GM18508 (cell line): ENCODE measurements around the gene WDR91.

ENCODE experiments used
- ATAC-seq: cut with Tn5 transposase; IDR thresholded peaks from one replicate; pipeline ENCODE4 v1.9.1; 2021; ENCODE audit warnings: moderate number of reproducible peaks; ENCODE audit not compliant: insufficient read depth, unreplicated experiment

WDR91 gene

DNA sequence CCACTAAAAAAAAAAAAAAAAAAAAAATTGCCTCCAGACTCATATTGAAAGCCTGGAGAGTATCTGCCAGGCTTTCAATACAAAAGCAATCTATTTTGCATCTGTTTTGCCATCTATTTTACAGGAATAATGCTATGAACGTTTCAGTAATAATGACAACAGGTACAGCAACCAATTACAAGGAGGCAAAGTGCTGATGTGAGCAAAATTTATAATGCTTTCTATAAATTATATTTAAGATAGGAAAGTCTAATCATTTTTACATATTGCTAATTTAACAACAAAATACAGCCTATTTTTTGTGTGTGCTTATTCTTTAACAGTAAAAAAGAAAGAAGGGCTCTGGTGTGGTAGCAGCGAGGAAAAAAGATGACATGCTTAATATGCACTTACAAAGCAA, 10.0 kb downstream of the WDR91 start:
- no peak for ATAC-seq

DNA sequence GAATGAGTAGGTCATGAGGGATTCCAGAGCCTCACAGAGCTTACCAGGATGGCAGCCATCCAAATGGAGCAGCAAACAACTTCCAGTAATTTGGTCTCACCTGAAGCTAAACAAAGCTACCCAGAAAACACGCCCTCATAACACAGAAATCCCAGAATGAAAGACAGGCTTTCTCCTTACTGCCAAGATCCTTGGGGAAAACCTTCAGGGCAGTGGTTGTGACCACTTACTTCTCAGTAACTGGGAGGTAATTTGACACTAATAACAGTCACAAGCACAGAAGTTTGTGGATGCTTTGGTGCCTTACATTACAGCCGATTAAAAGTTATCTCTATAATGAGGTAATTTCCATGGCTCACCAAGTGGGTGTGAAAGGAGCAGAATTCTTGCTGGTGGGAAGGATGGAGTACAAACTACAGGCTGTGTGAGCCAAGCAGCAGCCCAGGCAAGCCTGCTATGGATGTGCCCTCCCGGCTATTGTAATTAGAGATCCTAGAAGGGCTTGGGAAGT, 10.4 kb downstream of the WDR91 start:
- ATAC-seq = no peak

DNA sequence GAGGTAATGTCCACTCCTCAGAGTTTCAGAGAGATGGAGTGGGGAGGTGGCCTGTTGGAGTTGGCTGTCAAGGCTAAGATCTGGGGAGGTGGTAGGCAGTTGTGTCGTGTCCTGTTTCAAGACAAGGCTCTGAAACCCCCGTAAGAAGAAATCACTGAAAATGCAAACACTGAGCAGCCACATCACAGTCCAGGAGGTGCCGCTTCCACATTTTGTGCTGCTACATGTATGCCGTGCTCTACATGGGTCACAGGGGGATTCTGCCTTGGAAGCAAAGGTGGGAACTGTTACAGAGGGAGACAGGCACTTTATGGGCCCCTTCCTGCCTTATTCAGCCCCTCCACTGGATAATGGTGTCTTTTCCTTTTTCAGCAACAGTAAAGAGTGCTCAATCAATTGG, 11.9 kb downstream of the WDR91 start:
- ATAC-seq = no peak

DNA sequence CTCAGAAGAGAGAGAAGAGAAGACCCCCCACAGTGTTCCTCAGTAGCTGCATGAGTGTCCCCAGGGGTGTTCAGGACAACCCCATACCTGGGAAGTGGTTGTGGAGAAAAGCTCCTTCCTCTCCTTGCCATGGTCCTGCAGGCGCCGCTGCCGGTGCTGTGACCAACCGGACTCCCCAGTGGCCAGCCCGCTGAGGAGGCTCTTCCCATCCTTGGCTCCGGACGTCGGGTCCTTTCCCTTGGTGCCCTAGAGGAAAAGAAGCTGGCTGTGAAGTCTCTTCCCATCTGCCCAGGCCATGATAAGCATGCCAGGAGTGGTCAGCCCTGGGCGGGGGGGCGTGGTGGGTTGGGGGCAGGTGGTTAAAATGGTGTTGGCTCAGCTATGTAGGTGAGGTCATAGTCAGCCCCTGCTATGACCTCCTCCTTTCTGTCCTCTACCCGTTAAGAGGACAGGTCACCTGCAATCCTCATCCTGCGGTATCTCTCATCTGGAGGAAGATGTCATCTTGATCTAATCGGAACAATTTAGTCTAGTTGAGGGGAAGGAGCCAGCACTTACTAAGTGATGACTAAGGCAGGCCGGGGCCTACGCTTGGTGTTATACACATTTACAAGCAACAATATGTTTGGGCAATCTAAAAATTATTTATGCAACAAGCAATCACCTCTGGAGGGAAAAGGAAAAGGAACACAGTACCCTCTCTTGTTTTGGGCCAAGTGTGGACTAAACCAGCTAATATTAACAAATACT, 13.2 kb downstream of the WDR91 start:
- ATAC-seq = no peak

DNA sequence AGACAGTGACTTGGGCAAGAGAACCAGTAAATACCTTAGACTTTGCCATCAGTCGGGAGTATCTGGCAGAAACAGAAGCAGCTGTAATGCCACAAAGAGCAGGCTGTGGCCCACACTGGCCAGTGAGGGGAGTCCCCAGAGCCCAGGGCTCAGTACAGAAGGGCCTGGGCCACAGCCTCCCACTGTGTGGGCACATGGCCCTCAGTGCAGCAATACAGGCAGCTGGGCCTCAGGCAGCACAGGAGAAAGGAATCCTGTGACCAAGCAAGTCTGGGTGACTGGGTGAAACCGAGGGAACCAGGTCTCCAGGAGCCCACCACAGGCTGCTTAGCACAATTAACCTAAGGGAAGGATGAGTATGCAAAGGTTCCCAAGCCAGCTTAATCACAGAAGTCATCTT, 14.0 kb downstream of the WDR91 start:
- ATAC-seq = no peak

DNA sequence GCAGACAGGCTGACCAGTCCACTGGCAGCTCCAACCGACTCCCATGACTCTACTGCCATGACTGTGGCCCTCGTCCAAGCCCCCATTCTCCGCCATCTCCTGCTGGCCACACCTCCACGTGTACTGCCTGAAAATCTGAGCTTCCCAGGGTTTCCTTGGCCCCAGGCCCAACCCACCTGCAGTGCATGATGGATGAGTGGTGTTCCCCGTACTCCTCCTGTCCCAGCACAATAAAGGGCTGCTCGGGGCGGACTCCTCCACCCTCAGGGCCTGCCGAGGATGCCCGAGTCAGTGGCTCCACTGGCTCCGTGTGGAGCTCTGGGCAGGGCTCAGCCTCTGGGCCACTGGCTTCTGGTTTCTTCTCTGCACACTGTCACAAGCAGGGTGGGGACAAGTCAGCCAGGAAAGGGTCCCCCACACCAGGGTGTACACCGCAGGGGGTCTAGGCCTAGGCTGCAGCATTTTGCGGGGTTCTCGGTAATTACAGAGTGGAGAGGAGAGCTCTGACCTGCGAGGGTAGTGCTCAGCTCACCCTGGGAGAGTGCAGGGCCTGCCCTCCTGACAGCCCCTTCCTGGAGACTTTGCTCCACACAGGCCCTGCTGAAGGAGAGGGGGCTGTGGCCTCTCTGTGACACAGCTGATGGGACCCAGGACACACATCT, 15.2 kb downstream of the WDR91 start:
- no peak for ATAC-seq

DNA sequence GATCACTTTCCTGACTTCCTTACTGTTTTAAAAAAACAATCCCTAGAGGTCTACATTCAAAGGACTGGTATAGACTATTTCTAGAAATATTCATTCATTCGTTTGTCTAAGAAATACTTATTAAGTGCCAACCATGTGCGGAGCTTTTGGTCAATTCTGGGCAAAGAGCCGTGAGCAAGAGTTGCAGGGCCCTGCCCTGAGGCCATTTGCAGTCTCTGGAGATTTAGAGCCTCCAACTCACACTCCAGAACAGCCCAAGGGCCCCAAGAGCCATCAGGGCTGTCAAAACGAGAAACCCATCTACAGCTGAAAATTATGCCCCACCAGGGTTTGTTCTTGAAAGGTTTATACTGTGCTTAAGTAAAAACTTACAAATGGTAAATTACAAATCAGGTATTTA, 16.2 kb downstream of the WDR91 start:
- no peak for ATAC-seq

DNA sequence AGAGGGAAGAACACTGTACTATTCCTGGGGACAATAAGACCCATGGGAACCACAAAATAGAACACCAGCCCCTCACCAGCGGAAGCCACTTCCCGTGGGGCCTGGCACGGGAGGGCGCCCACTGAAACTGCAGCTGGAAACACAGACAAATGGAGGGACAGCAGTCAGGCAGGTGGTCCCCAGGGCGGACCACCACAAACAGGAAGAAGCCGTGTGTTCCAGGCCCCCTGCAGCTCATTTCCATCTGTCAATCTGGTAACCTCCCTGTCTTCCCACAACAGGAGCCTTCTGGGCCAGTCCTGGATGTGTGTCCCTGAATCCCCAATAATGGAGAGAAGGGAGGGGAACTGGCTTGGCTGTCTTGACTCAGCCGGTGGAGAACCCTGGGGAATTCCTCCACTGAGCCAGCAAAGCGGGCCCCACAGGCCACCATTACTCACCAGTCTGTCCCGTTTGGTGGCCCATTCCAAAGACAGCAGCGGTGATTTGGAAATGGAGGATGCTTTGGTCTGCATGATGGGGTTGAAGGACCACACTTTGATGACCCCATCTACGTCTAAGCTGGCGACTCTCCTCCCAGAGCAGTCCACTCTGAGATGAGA, 16.7 kb downstream of the WDR91 start:
- ATAC-seq = no peak

DNA sequence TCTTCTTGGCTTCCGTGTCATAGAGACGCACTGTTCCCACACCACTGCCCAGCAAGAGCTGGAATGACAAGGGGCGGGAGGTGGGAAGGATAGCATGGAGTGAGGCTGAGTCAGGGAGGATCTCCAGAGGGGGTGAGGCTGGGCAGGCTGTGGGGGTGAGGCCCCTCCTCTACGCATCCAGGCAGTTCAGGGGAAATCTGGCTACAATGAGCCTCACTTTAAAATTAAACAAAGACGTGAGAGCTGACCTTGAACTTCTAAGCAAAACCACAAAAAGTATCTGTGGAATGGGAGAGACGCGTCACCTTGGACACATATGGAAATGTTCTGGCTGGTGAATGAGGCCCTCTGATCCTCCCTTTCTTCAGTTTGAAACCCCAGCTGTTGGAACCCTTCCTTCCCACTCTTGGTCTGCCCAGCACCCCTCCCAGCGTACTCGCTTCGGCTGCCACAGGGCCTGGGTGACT, 17.7 kb downstream of the WDR91 start:
- ATAC-seq = no peak

DNA sequence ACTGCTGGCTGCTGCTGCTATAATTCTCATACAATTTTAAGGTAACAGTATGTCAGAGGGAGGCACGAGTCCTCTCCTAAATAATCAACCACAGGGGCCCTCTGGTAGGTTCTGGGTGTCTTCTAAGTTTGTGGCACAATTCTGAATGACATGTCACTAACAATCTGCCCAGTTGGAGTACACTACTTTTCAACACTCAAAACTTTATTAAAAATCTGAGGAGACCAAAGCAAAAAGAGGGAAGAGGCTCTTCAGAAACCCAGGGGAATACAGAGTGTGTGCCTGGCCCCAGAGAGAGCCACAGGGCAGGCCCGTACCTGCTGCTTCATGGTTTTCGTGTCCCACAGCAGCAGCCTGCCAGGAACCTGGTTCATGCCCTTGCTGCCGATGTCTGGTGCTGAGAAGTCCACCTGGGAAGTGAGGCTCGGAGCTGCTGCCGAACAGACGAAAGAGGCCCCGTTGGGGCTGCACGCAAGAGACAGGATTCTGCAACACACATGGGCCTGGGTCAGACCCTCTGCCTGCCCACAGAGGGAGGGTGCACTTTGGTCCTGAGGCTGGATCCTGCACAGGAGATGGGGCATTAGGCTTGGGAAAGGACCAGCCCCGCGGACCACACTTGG, 18.3 kb downstream of the WDR91 start:
- ATAC-seq = no peak

DNA sequence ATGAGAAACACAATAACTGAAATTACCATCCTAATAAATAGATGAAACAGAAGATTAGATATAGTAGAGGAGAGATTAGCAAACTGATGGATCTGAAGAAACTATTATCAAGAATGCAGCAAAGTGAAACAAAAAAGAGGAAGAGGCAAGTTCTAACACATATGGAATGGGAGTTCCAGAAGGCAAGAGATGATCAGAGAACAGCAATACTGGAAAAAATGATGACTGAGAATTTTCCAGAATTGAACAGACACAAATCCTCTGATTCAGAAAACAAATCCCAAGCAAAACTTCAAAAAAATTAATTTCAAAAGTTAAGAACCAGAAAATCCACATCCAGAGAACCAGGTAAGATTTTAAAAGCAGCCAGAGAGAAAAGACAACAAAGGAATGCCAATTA, 20.6 kb downstream of the WDR91 start:
- ATAC-seq = no peak

DNA sequence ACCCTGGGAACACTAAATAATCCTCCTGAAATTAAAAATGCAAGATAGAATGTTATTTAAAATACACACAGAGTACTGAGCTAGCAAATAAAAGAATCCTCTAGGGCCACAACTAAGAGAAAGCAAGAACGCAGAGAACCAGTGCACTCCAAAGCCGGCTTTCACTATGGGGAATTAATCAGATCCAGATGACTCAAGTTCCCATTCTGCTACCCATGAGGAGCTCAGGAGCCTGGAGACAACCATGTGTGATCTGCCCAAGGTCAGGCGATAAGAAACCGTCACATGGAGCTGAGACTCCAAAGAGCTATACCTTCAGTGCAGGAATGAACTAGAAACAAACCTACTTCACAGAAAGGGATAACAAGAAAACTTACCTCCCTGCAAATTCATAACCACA, 21.4 kb downstream of the WDR91 start:
- no peak for ATAC-seq

DNA sequence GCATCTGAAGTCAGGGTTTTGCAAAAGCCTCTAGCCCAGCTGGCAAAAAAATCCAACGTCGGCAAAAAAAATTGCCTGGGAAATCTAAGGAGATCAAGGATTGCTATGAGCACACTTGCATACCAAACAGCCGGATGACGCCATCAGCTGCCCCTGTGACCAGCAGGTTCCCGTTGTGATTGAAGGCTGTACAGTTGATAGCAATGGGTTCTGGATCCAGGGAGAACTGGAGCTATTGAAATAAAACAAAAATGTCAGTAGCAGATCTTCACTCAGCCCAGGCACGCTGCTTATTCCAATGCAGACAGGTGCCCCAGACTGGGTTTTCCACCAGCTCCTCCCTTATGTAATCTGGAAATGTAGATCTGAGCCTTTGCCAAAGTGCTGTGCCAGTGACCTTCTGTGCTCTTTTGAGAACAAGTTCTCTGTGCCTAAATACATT, 22.1 kb downstream of the WDR91 start:
- no peak for ATAC-seq

DNA sequence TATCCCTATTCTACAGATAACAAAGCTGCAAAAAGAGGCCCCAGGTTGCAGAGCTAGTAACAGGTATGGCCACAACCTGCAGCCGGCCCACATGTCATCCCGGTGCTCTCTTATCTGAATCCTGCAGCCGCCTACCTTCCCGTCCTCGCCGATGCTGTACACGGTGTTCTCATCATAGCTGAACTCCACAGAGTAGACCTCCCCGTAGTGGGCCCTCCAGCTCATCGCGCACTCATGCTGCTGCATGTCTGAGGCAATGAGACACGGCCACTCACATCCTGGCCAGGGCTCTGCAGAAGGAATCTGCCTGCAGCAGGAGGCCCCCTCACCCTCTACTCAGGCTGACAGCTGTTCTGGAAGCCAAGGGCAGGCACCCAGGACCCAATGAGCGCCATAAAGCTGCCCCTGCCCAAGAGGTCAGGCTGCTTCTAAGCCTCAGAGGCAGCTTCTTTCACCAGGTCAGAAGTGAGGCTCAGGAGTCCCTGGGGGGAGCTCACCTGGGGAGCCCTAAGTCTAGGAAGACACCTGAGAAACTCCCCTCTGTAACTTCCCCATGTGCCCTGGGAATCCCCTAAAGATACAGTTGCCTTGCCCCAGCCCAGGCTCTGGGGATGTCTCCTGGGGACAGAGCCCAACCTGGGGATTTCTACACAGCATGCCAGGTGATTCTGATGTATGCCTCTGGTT, 22.9 kb downstream of the WDR91 start:
- ATAC-seq = no peak

DNA sequence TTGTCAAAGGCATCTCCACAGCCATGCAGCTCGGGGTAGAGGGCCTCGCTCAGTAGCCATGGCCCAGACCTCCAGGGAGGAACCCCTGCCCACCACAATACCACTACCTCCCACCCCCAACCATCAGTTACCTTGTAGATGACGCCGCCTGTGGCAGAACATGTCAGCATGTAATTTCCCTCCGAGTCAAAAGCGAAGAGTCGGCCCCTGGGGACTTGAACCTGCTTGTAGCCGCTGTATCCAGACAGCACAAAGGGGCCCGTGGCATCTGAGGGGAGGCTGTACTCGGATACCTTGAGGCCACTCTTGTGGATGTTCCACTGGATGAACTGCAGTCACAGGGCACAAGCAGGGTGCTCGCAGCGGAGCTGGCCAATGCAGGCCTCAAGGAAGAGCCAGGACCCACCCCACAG, 24.5 kb downstream of the WDR91 start:
- ATAC-seq = peak; percentile 39

DNA sequence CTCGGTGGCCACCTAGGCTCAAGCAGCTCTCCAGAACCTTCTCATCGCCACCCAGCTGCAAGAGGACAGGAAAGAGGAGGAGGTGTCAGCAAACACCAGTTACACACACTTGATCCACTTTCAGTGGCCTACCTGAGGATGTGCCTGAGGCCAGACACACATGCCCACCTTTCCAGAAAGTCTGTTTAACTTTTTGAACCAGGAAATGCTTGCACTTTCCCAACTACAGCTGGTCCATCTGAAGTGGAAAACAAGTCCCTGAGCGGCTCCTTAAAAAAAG, 25.1 kb downstream of the WDR91 start:
- ATAC-seq = no peak

DNA sequence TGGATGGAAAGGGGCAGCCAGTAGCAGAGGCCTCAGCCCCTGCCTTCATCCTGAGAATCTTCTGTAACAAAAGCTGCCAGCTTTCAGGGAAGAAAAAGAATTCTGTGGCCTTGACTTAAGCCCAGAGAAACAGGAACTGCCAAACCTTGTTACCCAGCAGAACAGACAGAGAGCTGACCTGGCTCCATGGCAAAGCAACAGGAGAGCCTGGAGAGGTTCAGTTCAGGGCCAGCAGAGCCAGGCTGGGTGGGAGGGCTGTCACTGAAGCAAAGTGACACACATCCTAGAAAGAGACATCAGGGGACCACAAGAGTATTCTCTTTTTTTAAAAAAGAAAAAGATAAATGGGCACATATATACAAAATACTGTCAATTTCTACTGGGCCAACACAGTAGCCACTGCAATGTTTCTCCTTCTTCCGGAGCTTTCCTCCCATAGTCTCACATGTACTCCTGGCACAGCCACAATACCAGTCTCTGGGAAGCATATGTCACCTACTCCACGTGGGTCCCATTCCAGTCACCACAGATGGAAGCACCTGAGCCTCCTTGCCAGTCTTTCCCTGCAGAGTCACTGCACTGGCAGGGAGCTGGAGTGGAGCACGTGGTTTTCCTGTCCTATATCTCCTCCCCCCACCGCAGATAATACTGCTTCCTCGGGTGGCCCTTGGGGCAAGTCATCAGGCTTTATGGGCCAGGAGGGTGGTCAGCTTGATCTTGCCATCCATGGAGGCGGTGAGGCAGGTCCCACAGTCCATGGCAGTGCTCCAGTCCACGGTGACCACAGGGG, 25.7 kb downstream of the WDR91 start:
- no peak for ATAC-seq

DNA sequence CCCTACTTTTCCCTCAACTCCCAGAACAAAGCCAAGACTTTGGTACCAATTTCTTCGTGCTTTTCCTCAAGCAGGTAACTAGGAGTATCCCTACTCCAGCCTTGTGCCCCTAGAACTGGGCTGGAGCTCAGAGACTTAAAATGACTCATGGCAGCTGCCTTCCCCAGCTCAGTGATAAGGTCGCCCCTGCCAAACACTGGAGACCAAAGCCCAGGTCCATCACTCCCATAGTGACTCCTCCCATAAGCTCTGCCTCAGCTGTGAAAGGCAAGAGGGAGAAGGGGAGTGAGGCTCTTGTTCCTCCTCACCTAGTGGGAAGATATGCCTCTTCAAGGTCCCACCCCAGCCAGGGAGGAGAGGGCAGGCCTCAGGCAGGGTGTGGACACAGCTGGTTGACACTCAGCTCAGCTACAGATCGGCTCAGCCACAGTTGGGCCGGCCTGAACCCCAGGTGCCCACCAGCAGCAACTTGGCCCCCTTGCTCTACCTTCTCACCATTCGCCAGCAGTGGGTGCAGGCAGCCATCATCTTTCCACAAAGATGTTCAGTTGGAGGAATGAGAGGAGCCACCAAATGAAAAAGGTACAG, 27.0 kb downstream of the WDR91 start:
- no peak for ATAC-seq

DNA sequence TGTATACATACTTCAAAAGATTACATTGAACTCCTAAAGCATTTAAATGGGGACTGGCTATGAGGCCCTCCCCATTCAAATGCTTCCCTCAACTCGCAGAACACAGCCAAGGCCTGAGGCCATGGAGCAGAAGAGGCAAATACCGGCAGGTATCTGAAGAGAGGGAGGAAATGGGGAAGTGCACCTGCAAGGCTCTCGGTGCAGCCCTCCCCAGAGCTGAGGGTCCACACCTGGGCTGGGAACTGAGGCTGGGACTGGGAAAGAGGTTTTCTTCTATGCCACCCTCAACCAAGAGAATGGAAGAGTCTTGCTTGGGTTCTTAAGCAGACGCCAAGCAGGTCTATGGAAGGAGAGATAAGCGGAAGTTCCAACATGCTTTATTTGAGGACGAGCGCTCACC, 27.8 kb downstream of the WDR91 start:
- no peak for ATAC-seq
